ENCODE data around the gene LCE2A.

The LCE2A gene

GRCh38 chr1:152743371-152744145, 45.4 kb downstream of the LCE2A start:
- DNase-seq = no peak

DNA sequence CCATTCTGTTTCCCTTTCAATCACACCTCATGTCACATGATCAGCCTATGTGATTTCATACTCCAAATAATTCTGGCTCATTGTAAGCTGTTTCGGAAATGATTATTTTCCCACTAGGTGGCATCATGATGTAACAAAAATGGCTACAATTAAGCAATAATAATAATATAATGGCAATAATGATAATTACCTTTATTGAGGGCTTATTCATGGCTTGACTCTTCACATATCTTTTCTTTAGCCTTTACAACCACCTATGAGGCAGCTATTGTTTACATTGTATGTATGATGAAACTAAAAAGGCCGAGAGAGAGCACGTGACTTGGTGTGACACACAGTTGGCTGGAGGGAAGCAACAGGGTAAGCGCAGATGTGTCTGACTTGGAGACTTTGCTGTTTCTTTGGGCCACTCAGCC, 47.2 kb downstream of the LCE2A start:
- no peak for DNase-seq

- no peak for DNase-seq
These were observed 47.8 kb downstream of the LCE2A start for GRCh38 chr1:152745765-152746444.

GRCh38 chr1:152747831-152748230, 49.7 kb downstream of the LCE2A start:
- DNase-seq = no peak
